ENCODE measurements around the gene RSPRY1.
"Not testable (repeated sequence)": the region's sequence is repeated elsewhere in the genome, so short reads cannot be mapped to it uniquely, and the experiment has no call there.

Gene RSPRY1

DNA sequence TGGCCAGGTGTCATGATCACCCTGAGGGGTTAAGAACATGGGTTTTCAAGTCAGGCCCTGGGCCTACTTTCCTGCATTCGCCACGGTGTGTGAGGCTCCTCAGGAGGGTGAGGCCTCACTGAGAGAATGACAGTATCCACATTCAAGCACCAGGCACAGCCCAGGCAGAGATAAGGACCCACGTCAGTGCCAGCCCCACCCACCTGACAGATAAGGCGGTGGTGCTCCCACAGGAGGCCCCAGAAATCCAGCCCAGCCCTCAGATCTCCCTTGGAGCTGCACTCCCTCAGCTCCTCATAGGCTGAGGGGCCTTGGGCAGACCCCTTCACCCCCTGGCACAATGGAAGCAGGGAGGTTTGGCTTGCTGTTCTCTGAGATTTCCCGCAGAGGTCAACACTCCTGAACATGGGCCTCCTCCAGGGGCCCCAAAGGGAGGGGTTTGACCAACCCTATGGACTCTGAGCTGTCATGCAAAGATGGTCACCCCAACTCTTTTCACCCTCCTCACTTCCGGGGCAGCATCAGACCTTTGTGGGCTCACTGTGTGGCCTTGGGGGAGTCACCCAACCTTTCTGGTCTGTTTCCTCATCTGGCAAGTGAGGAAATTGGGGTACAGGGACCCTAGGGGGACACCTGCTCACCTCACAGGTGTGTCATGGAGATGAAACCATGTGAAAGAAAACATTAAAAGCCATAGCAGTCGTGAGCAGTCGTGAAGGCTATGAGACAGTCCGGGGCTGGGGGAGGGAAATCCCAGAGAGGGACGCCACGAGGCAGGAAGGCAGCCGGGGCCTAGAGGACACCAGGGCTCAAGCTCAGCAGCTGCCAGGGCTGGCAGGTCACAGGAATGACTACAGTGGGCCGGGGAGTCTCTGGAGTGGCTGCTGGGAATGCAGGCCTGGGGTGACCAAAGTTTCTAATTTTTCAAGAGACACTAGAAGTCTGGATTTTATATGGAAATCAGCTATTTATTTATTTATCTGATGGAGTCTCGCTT, 83.0 kb downstream of the RSPRY1 start:
- TF ChIP-seq, protein P1, sequence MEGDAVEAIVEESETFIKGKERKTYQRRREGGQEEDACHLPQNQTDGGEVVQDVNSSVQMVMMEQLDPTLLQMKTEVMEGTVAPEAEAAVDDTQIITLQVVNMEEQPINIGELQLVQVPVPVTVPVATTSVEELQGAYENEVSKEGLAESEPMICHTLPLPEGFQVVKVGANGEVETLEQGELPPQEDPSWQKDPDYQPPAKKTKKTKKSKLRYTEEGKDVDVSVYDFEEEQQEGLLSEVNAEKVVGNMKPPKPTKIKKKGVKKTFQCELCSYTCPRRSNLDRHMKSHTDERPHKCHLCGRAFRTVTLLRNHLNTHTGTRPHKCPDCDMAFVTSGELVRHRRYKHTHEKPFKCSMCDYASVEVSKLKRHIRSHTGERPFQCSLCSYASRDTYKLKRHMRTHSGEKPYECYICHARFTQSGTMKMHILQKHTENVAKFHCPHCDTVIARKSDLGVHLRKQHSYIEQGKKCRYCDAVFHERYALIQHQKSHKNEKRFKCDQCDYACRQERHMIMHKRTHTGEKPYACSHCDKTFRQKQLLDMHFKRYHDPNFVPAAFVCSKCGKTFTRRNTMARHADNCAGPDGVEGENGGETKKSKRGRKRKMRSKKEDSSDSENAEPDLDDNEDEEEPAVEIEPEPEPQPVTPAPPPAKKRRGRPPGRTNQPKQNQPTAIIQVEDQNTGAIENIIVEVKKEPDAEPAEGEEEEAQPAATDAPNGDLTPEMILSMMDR (IDR thresholded peaks at IDR 0.05; ENCODE audit: insufficient read depth, missing control alignments), result no peak
- no peak for DNase-seq (ENCODE audit: insufficient read length, low spot score)
- FAIRE-seq, result no peak

DNA sequence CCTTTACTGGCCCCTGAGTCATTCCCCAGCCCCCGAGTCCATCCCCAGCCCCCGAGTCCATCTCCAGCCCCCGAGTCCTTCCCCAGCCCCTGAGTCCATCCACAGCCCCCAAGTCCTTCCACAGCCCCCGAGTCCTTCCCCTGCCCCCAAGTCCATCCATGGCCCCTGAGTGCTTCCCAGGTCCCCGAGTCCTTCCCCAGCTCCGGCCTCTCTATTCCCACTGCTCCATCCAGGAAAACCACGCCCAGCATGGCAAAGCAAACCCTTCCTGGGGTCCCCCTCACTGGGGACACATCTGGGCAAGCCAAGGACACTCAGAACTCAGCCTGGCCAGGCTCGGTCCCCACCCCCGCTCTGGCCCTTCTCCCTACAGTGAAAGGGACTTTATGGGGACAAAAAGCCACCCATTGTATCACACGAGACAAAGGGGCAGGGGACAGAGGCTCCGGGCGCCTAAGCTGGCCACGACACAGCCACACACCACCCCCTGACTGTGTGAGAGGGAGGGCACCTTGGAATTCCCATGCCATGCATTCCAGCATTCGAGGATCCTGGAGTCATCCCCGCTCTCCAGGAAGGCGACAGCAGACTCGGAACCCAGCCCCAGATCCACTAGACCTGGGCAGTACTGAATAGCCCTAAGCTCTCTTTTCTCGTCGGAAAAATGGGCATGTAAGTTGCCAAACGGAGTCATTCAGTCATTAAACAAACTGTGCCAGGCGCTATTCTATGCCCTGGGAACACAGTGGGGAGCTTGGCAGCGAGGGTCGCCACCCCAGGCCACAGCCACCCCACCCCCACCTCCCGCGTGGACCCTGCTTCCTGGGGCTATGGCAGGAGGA, 84.3 kb downstream of the RSPRY1 start:
- TF ChIP-seq, protein P1 (IDR thresholded peaks at IDR 0.05; ENCODE audit: insufficient read depth, missing control alignments), result no peak
- no peak for FAIRE-seq
- DNase-seq (ENCODE audit: insufficient read length, low spot score), result no peak

DNA sequence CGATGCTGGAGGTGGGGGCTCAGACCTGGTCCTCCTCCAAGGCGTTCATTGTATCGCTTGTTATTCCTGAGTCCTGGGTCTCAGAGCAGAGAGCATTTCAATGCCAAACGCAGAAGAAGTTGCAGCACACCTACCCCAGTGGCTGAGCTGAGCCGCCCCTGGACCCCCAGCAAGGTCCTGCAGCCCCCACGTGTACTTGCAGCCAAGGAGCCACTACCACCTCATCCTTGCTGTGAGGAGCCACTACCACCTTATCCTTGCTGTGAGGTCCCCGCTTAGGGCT, 84.9 kb downstream of the RSPRY1 start:
- no peak for FAIRE-seq
- DNase-seq (ENCODE audit: insufficient read length, low spot score), result no peak
- TF ChIP-seq, protein P1 (IDR thresholded peaks at IDR 0.05; ENCODE audit: insufficient read depth, missing control alignments), result no peak

DNA sequence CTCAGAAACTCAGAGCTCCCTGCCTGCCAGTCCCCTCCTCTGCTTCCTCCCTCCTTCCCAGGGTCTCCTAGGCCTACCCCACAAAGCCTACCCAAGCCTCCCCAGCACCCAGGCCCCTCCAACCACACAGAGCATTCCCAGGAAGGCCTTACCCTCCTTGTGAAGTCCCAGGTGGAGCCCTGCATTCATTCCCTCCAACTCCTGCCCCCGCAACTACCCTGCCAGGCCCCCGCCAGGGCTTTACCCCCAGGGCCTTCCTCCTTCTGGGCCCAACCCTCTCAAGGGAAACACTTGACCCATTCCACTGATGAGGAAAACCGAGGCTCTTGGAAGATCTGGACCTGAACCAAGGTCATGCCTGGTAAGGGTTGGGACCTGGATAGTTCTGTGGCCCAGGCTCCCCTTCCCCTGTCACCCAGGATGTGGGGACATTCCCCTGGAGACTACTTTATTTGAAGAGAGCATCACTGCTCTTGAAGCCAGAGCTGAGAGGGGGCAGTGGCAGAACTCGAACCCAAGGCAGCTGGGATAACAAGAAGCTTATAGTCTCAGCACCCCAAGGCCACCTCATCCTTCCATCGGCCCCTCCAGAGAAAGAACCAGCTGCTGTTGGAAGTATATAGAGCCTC, 85.9 kb downstream of the RSPRY1 start:
- DNase-seq (ENCODE audit: insufficient read length, low spot score) (no peak), FAIRE-seq (no peak)
- TF ChIP-seq, protein P1 (IDR thresholded peaks at IDR 0.05; ENCODE audit: insufficient read depth, missing control alignments), result no peak

DNA sequence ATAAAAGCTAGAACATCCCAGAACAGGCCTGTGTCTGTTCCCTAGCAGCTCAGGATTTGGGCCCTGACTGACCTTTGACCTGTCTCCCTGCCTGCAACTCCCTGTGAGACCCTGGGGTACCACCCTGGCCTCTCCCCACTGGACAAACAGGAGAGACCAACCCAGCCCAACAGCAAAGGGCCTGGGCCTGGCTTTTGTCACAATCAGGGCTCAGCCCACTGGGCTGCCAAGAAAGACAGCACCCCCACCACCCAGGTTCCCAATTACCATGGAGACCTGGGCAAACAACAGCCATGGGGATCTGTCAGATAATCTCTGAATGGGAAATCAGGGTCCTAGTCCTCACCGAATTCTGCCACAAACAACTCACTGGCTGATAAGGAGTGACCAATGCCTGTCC, 87.2 kb downstream of the RSPRY1 start:
- FAIRE-seq, result no peak
- DNase-seq (ENCODE audit: insufficient read length, low spot score), result no peak
- TF ChIP-seq, protein P1 (IDR thresholded peaks at IDR 0.05; ENCODE audit: insufficient read depth, missing control alignments), result no peak

DNA sequence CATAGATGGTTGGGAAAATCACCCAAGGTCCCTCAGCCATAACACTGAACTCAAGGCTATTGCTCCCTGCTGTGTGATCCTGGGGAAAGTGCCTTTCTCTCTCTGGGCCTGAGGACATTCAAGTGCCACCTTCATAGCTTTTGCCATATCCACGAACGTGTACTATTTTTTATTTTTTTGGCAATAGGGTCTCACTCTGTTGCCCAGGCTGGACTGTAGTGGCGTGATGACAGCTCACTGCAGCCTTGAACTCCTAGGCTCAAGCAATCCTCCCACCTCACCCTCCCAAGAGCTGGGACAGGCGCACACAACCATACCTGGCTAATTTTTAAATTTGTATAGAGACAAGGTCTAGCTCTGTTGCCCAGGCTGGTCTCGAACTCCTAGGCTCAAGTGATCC, 87.7 kb downstream of the RSPRY1 start:
- no peak for FAIRE-seq
- TF ChIP-seq, protein P1 (IDR thresholded peaks at IDR 0.05; ENCODE audit: insufficient read depth, missing control alignments), result no peak

DNA sequence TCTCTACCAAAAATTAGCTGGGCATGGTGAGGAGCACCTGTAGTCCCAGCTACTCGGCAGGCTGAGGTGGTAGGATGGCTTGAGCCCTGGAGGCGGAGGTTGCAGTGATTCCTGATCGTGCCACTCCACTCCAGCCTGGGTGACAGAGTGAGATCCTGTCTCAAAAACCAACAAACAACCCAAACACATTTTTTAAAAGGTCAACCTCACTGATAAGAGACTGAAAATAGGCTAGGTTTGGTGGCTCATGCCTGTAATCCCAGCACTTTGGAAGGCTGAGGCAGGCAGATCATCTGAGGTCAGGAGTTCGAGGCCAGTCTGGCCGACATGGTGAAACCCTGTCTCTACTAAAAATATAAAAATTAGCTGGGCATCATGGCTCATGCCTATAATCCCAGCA, 89.8 kb downstream of the RSPRY1 start:
- FAIRE-seq; DNase-seq (ENCODE audit: insufficient read length, low spot score): not testable (repeated sequence)

More for the DNA sequence above, 87.7 kb downstream of the RSPRY1 start:
- DNase-seq (ENCODE audit: insufficient read length, low spot score), result no peak

All from D721Med (cell line).